Adrenal gland (tissue), 12 donors: ENCODE results near the gene LBH. TPM values are rescaled to one million over a fixed set of nuclear protein-coding genes. Genes with fewer than 3 reads are reported as not detected.

Experiments
- DNase-seq, 7 donors: peaks; one replicate each; pipeline ENCODE4 v3.0.0-alpha.2; 2019 to 2020
- H3K27ac ChIP-seq, 5 donors: fragments of 200-600 bp; sonication (generic) in 4 of 5; 1 replicate in 3 of 5; 2 replicates in 2 of 5; pipeline versions ENCODE4 v1.5.1 to v1.8.0; 2016 to 2020; ENCODE audit warnings: mild to moderate bottlenecking in 1 of 5
- H3K27me3 ChIP-seq: fragments of 200-600 bp; 2 replicates; pipeline ENCODE4 v1.8.0; 2021
- H3K36me3 ChIP-seq, 2 donors: fragments of 200-600 bp; replicated peaks in 1 of 2; 1 replicate in 1 of 2; 2 replicates in 1 of 2; pipeline versions ENCODE4 v1.5.1 to v1.8.0; 2018 to 2022
- H3K4me1 ChIP-seq, 2 donors: fragments of 200-600 bp; replicated peaks in 1 of 2; 1 replicate in 1 of 2; 2 replicates in 1 of 2; pipeline versions ENCODE4 v1.5.1 to v1.8.0; 2018 to 2021
- H3K4me3 ChIP-seq, 4 donors: fragments of 200-600 bp; sonication (generic) in 3 of 4; one replicate each; pipeline ENCODE4 v1.5.1; 2016 to 2018
- H3K9me3 ChIP-seq, 3 donors: fragments of 200-600 bp; sonication (generic) in 1 of 3; replicated peaks in 1 of 3; 1 replicate in 2 of 3; 2 replicates in 1 of 3; pipeline versions ENCODE4 v1.5.1 to v1.8.0; 2016 to 2021
- CTCF ChIP-seq, 6 experiments: fragments of 450-650 bp in 4 of 6; fragments of 200-600 bp in 2 of 6; sonication (generic) in 1 of 6; IDR thresholded peaks; 1 replicate in 5 of 6; 2 replicates in 1 of 6; pipeline versions ENCODE4 v1.5.1 to v1.8.0; 2016 to 2021; ENCODE audit warnings: antibody characterized with exemption in 6 of 6, mild to moderate bottlenecking in 2 of 6, moderate library complexity in 1 of 6
- POLR2A ChIP-seq, 2 donors: fragments of 450-650 bp; IDR thresholded peaks; one replicate each; pipeline ENCODE4 v1.6.1; 2017; ENCODE audit warnings: antibody characterized with exemption in 2 of 2, mild to moderate bottlenecking in 2 of 2, moderate library complexity in 1 of 2
- WGBS, 4 donors: extraction: QIAGEN DNeasy Blood & Tissue Kit in 2 of 4; methylation state at CpG; one replicate each; pipeline versions ENCODE4 v1.1.5 to v1.1.7; 2013 to 2017; 5-methylcytosine and 5-hydroxymethylcytosine counted together
- intact Hi-C, 2 donors: fragments of 100-400 bp; cut with DNase I; formaldehyde crosslinking; loops; one replicate each; pipeline versions ENCODE4 v1.14.1 to v1.15.0; 2022 to 2023
- polyA plus RNA-seq, 3 donors: library from polyadenylated mRNA; stranded (reverse); fragments of 200-250 nt in 2 of 3; fragments of 350-450 nt in 1 of 3; fragmentation: Illumina TruSeq in 1 of 3; extraction: RNeasy Lipid Tissue Mini Kit (QIAGEN cat#74804) in 1 of 3; gene quantifications; one replicate each; pipeline ENCODE4 v1.2.3, GENCODE V29; 2013 to 2014
- total RNA-seq, 9 donors: library from RNA; depleted of rRNA in 4 of 9; stranded (reverse); fragments of >200 nt in 4 of 9; fragments of 120-200 nt in 1 of 9; fragmentation: NEBNext Ultra II Directional in 1 of 9; extraction: Animal tissue kit (Norgen Biotek cat#: 25700) in 1 of 9; gene quantifications; one replicate each; pipeline versions ENCODE4 v1.1.0 to v1.2.4, GENCODE V29; 2013 to 2023
- donor health status: healthy with polysubstance abuse.
- donor health status: Bipolar disorder and iron deficiency.
- donor health status: DM: yes; HTN: yes; CAD: no.
- donor health status: DM: no; HTN: no; CAD: no.
- donor health status: DM: no; HTN: no; CAD: no.
- donor health status: DM: yes; HTN: yes; CAD: no.

LBH gene
- total and polyA plus RNA-seq, 12 donors = 7.6 to 76.4 (median 11.4) TPM

DNA sequence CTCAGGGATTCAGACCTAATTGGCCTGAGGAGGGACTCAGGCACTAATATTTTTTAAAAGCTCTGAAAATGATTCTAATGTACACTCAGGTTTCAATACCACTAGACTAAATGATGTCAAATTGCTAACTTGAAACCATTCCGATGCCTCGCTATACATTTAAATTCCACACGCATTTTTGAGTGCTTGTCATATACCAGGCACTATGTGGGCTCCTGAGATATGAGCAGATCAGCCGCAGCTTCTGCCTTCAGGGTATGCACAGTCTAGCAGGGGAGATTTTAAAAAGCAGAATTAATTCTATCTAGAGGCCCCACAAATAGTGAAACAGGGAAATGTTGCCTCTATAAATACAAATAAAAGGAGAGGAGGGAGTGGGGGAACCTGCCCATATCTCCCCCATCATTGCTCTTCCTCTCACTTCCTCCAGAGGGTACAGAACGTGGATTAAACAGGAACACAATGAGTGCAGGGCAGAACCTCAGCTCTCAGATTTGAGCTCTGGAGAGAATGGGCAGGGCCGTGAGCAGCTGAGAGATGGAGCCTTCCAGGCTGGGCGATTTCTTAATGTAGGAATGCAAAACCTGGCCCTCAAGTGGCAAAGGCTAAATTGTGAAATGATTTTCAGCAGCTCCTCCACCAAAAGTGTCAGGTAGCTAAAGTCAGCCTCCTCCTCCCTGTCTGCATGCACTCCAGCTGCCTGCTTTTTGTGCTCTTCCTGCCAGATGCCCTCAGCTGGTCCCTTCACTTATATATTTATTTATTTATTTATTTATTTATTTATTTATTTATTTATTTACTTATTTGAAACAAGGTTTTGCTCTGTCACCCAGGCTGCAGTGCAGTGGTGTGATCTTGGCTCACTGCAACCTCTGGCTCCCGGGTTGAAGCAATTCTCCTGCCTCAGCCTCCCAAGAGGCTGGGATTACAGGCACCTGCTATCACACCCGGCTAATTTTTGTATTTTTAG, 24.6 kb upstream of the LBH start:
- no peak for TF ChIP-seq CTCF (IDR thresholded peaks at IDR 0.05)
- no peak for TF ChIP-seq POLR2A (IDR thresholded peaks at IDR 0.05)
- Histone ChIP-seq H3K4me1 (no peaks in the 10 kb centered on the region), H3K27ac (no peak overlapping the region), H3K4me3 (no peak overlapping the region), H3K9me3 (no peaks in the 10 kb centered on the region), H3K27me3 (no peaks in the 10 kb centered on the region), H3K36me3 (no peaks in the 10 kb centered on the region)
- 64 to 74% (median 72%) methylated on average over 9 of the region's 9 CpGs for WGBS, 4 donors
- no peak for DNase-seq
- intact Hi-C loops = loop anchor here in 1 of 2 donors (5.0 kb wide), 1 partner anchor 501 kb away; no protein-coding TSS in a partner anchor

DNA sequence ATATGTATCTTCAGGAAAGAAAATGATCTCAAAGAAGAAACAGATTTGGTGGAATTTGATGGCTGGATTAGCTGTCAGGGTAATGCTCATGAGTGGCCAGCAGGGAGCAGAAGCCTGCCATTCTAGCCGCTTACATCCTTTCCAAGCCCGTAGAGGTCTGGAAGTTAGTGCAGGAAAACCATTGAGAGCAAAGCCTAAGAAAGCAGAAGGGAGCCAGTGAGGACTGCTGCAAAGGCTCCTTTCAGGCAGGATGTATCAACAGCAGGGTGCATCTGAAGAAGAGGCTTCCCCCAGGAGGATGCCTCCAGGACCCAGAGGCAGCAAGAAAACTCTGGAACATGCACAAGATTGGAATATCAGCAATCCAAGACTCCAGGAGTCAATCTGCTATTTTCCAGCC, 22.9 kb upstream of the LBH start:
- peak; percentile 87 to 96 (median 93) for TF ChIP-seq CTCF (IDR thresholded peaks at IDR 0.05)
- TF ChIP-seq POLR2A (IDR thresholded peaks at IDR 0.05) = no peak
- intact Hi-C loops = loop anchor here (2.0 to 5.0 kb wide), 2 partner anchors 499 to 500 kb away; no protein-coding TSS in a partner anchor
- WGBS, 4 donors = 0 to 2% (median 1%) methylated on average over 2 of the region's 2 CpGs
- H3K27me3 ChIP-seq = no peaks in the 10 kb centered on the region
- no peak overlapping the region for H3K4me3 ChIP-seq
- H3K27ac ChIP-seq = no peak overlapping the region
- peak; percentile 60 to 87 (median 77) for DNase-seq
- H3K36me3 ChIP-seq = no peaks in the 10 kb centered on the region
- no peaks in the 10 kb centered on the region for H3K4me1 ChIP-seq
- H3K9me3 ChIP-seq = no peaks in the 10 kb centered on the region

- Histone ChIP-seq H3K36me3 (no peaks in the 10 kb centered on the region), H3K27ac (no peak overlapping the region), H3K4me1 (no peaks in the 10 kb centered on the region), H3K9me3 (no peaks in the 10 kb centered on the region), H3K4me3 (no peak overlapping the region), H3K27me3 (no peaks in the 10 kb centered on the region)
- WGBS, 4 donors = 89 to 97% methylated on average over 2 of the region's 2 CpGs; no CpG with 5 or more reads in 2 of the 4 donors
- DNase-seq = no peak
- TF ChIP-seq CTCF (IDR thresholded peaks at IDR 0.05) (no peak), POLR2A (IDR thresholded peaks at IDR 0.05) (no peak)
- intact Hi-C loops = loop anchor here (2.0 to 5.0 kb wide), 2 partner anchors 498 to 500 kb away; no protein-coding TSS in a partner anchor
Measured at GRCh38 chr2:30209227-30209626, 22.1 kb upstream of the LBH start.

GRCh38 chr2:30213326-30213725, 18.0 kb upstream of the LBH start:
- Histone ChIP-seq H3K9me3 (no peaks in the 10 kb centered on the region), H3K4me3 (no peak overlapping the region), H3K36me3 (no peaks in the 10 kb centered on the region), H3K4me1 (no peaks in the 10 kb centered on the region), H3K27me3 (no peaks in the 10 kb centered on the region), H3K27ac (no peak overlapping the region)
- TF ChIP-seq POLR2A (IDR thresholded peaks at IDR 0.05) = no peak
- no peak for TF ChIP-seq CTCF (IDR thresholded peaks at IDR 0.05)
- no peak for DNase-seq
- 79 to 88% (median 85%) methylated on average over 7 to 11 of the region's 11 CpGs for WGBS, 4 donors
- intact Hi-C loops = no loop called here
